SK-N-MC (cell line): ENCODE results near the gene MGAT4B.

Source experiments
- EZH2 ChIP-seq: fragments of 200-600 bp; sonication (generic); IDR thresholded peaks from one replicate; pipeline ENCODE4 v1.6.1; 2017; ENCODE audit warnings: antibody characterized with exemption
- POLR2AphosphoS5 ChIP-seq: IDR thresholded peaks from 2 replicates; pipeline ENCODE4 v1.6.1; 2012; ENCODE audit warnings: mild to moderate bottlenecking, low read depth, low read length, borderline replicate concordance

DNA sequence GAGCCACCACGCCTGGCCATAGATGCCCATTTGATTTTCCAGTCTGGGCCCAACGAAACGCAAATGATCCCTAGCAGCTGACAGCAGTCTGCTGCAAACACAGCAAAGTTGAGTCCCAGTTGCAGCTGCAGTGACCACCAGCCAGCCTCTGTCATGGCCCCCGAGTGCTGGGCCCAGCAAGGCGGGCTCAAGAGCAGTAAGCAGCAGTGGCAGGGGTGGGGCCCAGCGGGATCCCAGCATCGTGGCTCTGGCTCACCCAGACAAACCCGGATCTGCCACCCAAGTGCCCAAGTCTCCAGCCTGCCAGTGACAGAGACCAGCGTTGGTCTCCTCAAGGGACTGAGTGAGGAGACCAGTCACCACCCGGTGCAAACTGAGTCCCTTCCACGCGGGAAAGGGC is 19.8 kb downstream of the MGAT4B start:
- TF ChIP-seq EZH2: no peak
- TF ChIP-seq POLR2AphosphoS5: no peak
